ENCODE measurements around the gene RGSL1. TPM values are rescaled to one million over a fixed set of nuclear protein-coding genes. Genes with fewer than 3 reads are reported as not detected.

Gene RGSL1
- total RNA-seq, 1 donor from 2014 or later = 1.7 TPM

GRCh38 chr1:182588500-182589396 is 138.8 kb downstream of the RGSL1 start, which contains the start of gene RNASEL:
Gene RNASEL (minus strand): TSS chr1:182589256. CDS start chr1:182586806, 2,450 bp downstream.
- DNase-seq (ENCODE audit: low spot score) = peak; percentile 88

GRCh38 chr1:182589520-182589919 is 139.6 kb downstream of the RGSL1 start:
- no peak for DNase-seq (ENCODE audit: low spot score)

- DNase-seq (ENCODE audit: low spot score) = no peak
Observed at GRCh38 chr1:182589931-182590330, 140.0 kb downstream of the RGSL1 start.

- peak; percentile 74 for DNase-seq (ENCODE audit: low spot score)
Observed at GRCh38 chr1:182595641-182596240, 145.8 kb downstream of the RGSL1 start.

- DNase-seq (ENCODE audit: low spot score) = no peak
Observed at GRCh38 chr1:182596934-182597333, 147.0 kb downstream of the RGSL1 start.

GRCh38 chr1:182598296-182598695 is 148.3 kb downstream of the RGSL1 start:
- DNase-seq (ENCODE audit: low spot score) = no peak

- DNase-seq (ENCODE audit: low spot score) = no peak
Observed at GRCh38 chr1:182599339-182599738, 149.4 kb downstream of the RGSL1 start.

- DNase-seq (ENCODE audit: low spot score) = no peak
Observed at GRCh38 chr1:182600036-182600713, 150.2 kb downstream of the RGSL1 start.

- DNase-seq (ENCODE audit: low spot score) = no peak
Observed at GRCh38 chr1:182600745-182601415, 150.9 kb downstream of the RGSL1 start.

GRCh38 chr1:182601416-182601786 is 151.5 kb downstream of the RGSL1 start:
- DNase-seq (ENCODE audit: low spot score) = peak; percentile 85

- DNase-seq (ENCODE audit: low spot score) = no peak
Observed at GRCh38 chr1:182601913-182602312, 152.0 kb downstream of the RGSL1 start.

GRCh38 chr1:182602935-182603645 is 153.1 kb downstream of the RGSL1 start:
- peak; percentile 73 for DNase-seq (ENCODE audit: low spot score)

- DNase-seq (ENCODE audit: low spot score) = peak; percentile 41
Observed at GRCh38 chr1:182603646-182604174, 153.8 kb downstream of the RGSL1 start.

- DNase-seq (ENCODE audit: low spot score) = peak; percentile 90
Observed at GRCh38 chr1:182604175-182605164, 154.5 kb downstream of the RGSL1 start, which contains the start of gene RGS16. Gene RGS16 (minus strand): TSS chr1:182604389. CDS start chr1:182604259, 130 bp downstream.

GRCh38 chr1:182607566-182607965 is 157.6 kb downstream of the RGSL1 start:
- no peak for DNase-seq (ENCODE audit: low spot score)

- no peak for DNase-seq (ENCODE audit: low spot score)
Observed at GRCh38 chr1:182608236-182608635, 158.3 kb downstream of the RGSL1 start.

- DNase-seq (ENCODE audit: low spot score) = peak; percentile 57
Observed at GRCh38 chr1:182608845-182609610, 159.1 kb downstream of the RGSL1 start.
